Adrenal gland (tissue), 5 donors: Measurements from ENCODE around the gene FFAR1.

Experiments used
- CTCF ChIP-seq, 6 experiments: fragments of 450-650 bp in 4 of 6; fragments of 200-600 bp in 2 of 6; sonication (generic) in 1 of 6; IDR thresholded peaks; 1 replicate in 5 of 6; 2 replicates in 1 of 6; pipeline versions ENCODE4 v1.5.1 to v1.8.0; 2016 to 2021; ENCODE audit warnings: antibody characterized with exemption in 6 of 6, mild to moderate bottlenecking in 2 of 6, moderate library complexity in 1 of 6
- POLR2A ChIP-seq, 2 donors: fragments of 450-650 bp; IDR thresholded peaks; one replicate each; pipeline ENCODE4 v1.6.1; 2017; ENCODE audit warnings: antibody characterized with exemption in 2 of 2, mild to moderate bottlenecking in 2 of 2, moderate library complexity in 1 of 2
- donor health status: DM: no; HTN: no; CAD: no.

GRCh38 chr19:35349614-35350521 lies 2.2 kb downstream of the FFAR1 start:
- no peak for TF ChIP-seq CTCF (IDR thresholded peaks at IDR 0.05)
- no peak for TF ChIP-seq POLR2A (IDR thresholded peaks at IDR 0.05)
